GM19240 (cell line): ENCODE measurements around the gene FECH.
"Not testable (repeated sequence)": the region's sequence is repeated elsewhere in the genome, so short reads cannot be mapped to it uniquely, and the experiment has no call there.

ENCODE experiments used
- DNase-seq: peaks from one replicate; pipeline ENCODE4 v3.0.0; 2011; ENCODE audit warnings: low spot score; ENCODE audit not compliant: insufficient read length

FECH gene

GRCh38 chr18:57586251-57587049, at the start of gene FECH:
Gene FECH (minus strand): TSS chr18:57586702. CDS start chr18:57586620, 82 bp downstream.
- DNase-seq: peak; percentile 41

- DNase-seq: no peak
Measured at GRCh38 chr18:57635003-57635822, 48.7 kb upstream of the FECH start.

- DNase-seq: no peak
Measured at GRCh38 chr18:57631697-57632096, 45.2 kb upstream of the FECH start.

- no peak for DNase-seq
Measured at GRCh38 chr18:57630754-57631595, 44.5 kb upstream of the FECH start.

GRCh38 chr18:57630002-57630753, 43.7 kb upstream of the FECH start:
- peak; percentile 77 for DNase-seq

- no peak for DNase-seq
Measured at GRCh38 chr18:57629422-57629821, 42.9 kb upstream of the FECH start.

GRCh38 chr18:57627488-57627887, 41.0 kb upstream of the FECH start:
- no peak for DNase-seq

GRCh38 chr18:57624988-57625387, 38.5 kb upstream of the FECH start:
- DNase-seq: no peak

- no peak for DNase-seq
Measured at GRCh38 chr18:57621246-57621604, 34.7 kb upstream of the FECH start.

- no peak for DNase-seq
Measured at GRCh38 chr18:57619876-57620275, 33.4 kb upstream of the FECH start.

GRCh38 chr18:57618910-57619309, 32.4 kb upstream of the FECH start:
- no peak for DNase-seq

GRCh38 chr18:57603871-57604270, 17.4 kb upstream of the FECH start:
- no peak for DNase-seq

GRCh38 chr18:57595347-57595746, 8.8 kb upstream of the FECH start:
- DNase-seq: no peak

GRCh38 chr18:57592716-57593115, 6.2 kb upstream of the FECH start:
- DNase-seq: not testable (repeated sequence)

- no peak for DNase-seq
Measured at GRCh38 chr18:57589161-57589560, 2.7 kb upstream of the FECH start.

- DNase-seq: no peak
Measured at GRCh38 chr18:57587098-57587661, 678 bp upstream of the FECH start.

- no peak for DNase-seq
Measured at GRCh38 chr18:57585855-57586250, 649 bp downstream of the FECH start.

- no peak for DNase-seq
Measured at GRCh38 chr18:57585421-57585820, 1.1 kb downstream of the FECH start.

GRCh38 chr18:57584444-57584843, 2.1 kb downstream of the FECH start:
- no peak for DNase-seq

- DNase-seq: no peak
Measured at GRCh38 chr18:57583297-57583835, 3.1 kb downstream of the FECH start.
